AG08396 (cell line): Measurements from ENCODE around the gene COLEC12.
A peak's percentile ranks its signal among the peaks of the same experiment; 100 is the strongest.
"Not testable (repeated sequence)": the region's sequence is repeated elsewhere in the genome, so short reads cannot be mapped to it uniquely, and the experiment has no call there.

Source experiments
- DNase-seq: peaks from one replicate; pipeline ENCODE4 v3.0.0; 2012; ENCODE audit warnings: low spot score, mixed read lengths

Gene COLEC12

DNA sequence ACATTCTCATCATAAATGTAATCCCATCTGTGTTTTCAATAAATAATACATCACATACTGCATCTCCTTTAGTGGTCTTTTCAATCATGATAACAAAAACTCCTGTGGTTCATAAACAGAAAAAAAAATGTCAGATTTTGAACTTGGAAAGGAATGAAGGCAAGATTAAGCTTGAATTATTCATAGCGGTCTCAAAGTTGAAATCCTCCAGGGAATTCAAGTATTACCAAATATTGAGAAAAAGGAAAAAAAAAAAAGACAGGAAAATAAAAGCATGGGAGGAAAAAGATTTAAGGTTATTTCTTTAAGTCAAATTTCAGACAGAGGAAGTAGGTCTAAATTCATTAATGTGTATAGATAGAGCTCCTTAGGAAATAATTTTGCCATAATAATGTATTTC, 92.1 kb downstream of the COLEC12 start:
- DNase-seq, result no peak

DNA sequence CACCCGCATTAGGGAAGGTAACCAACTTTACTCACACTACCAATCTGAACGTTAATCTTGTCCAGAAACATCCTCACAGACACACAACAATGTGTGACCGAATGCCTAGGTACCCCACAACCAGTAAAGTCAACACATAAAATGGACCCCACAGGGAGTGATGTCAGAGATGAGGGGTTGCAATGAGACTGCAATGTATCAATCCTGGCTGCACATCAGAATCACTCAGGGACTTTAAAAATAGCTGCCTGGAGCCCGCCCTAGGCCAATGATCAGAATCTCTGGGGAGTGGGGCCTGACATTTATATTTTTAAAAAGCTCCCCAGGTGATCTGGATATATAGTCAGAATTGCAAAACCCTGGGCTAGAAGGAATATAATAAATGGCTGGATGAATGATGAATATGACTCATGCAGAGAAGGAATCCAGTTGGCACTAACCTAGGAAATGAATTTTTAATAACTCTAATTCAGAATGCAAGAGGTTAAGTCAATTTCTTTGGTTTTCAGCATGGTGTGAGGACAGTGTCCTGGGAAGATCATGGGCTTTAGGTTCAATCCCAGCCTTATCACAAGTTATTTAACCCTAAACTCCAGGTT, 92.8 kb downstream of the COLEC12 start:
- DNase-seq, result no peak

DNA sequence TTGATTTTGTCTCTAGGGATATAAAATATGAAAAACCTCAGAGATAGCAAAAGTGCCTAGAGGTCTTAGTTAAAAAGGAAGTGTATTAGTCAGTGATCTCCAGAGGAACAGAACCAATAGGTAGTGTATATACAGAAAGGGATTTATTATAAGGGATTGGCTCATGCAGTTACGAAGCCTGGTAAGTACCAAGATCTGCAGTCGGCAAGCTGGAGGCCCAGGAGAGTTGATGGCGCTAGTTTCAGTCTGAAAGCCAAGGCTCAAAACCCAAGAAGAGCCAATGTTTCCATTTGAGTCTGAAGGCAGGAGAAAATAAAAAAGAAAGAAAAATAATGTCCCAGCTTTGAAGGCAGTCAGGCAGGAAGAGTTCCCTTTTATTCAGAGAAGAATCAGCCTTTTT, 93.3 kb downstream of the COLEC12 start:
- no peak for DNase-seq

DNA sequence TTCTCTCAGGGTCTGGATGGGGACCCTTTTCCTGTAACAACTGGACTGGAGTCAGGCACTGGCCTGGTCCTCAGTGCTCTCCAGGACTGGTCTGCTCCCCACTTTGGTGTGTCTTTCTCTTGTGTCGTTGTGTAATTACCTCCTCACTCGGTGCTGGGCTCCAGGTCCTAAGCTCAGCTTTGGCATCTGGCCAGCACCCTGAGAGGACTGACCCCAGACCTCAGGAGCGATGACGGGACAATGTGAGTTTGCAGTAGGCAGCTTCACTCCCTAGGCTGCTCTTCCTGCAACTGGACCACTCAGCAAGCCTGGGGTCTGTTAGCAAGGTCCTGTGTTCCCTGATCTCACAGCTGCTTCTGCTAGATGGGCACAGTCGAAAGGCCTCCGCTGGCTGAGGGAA, 93.8 kb downstream of the COLEC12 start:
- DNase-seq, result no peak

DNA sequence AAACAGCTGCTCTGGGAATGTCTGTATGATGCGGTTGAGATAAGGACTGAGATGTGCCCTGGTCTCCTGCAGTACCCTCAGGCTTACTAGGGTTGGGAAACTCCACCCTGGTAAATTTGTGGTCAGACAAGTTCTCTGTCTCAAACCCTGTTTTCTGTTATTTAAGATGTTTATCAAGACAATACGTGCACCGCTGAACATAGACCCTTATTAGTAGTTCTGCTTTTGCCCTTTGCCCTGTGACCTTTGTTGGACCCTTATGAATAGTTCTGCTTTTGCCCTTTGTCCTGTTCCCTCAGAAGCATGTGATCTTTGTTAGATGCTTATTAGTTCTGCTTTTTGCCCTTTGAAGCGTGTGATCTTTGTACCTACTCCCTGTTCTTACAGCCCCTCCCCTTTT, 95.5 kb downstream of the COLEC12 start:
- DNase-seq, result not testable (repeated sequence)

DNA sequence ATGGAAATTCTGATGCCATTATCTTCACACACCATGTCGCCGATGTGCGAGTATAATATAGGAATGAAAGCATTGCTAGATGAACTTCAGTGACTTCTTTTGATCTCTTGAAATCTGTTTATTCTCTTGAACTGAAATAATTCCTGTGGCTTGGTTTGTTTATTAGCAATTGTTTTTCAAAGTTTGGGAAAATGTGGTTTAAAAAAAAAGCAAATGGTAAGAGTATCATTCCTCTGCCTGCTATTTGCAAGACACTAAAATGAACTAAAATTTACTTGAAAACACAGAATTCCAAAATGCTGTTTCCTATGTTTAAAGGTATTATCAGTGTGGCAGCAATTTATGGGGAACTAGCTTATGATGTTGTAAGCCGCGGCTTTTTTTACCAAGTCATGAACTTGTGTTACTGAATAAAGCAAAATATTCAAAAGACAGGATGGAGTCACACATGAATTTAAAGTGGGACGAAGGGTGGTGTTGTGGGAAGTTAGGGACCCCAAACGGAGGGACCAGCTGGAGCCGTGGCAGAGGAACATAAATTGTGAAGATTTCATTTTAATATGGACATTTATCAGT, 96.4 kb downstream of the COLEC12 start:
- DNase-seq, result no peak

DNA sequence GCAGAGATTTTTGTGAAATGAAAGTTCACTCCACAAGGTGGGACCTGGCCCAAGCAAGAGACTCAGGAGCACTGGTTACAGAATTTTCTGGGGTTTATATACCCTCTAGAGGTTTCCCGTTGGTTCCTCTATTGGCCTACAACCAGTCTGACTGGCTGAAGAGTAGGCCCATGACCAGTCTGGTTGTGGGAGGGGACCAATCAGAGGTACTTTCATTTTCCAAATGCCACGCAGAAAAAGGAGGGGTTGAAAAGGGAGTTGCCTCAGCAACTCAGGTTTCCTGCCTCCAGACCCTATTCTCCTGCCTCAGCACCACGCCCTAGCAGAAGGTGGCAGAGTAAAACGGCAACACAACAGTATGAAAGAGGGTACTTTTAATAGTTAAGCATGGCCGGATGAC, 98.4 kb downstream of the COLEC12 start:
- no peak for DNase-seq

DNA sequence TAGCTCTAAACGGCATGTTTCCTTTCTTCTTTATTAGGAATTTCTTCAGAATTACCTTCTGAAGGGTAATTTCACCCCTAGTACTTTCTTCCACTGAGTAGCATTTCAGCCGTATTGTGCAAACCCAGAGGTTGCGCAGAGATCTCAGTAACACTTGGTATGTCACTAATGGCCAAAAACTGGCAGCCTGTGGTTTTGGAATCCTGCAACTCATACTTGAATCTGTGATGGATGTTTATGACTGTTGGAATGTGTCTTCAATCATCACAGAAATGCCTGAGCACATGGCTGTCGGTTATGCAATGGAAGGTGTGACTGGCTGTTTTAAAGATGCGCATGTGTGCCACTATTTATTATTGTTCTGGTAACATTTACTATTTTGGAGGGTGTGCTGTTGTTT, 100.0 kb downstream of the COLEC12 start:
- peak; percentile 29 for DNase-seq

DNA sequence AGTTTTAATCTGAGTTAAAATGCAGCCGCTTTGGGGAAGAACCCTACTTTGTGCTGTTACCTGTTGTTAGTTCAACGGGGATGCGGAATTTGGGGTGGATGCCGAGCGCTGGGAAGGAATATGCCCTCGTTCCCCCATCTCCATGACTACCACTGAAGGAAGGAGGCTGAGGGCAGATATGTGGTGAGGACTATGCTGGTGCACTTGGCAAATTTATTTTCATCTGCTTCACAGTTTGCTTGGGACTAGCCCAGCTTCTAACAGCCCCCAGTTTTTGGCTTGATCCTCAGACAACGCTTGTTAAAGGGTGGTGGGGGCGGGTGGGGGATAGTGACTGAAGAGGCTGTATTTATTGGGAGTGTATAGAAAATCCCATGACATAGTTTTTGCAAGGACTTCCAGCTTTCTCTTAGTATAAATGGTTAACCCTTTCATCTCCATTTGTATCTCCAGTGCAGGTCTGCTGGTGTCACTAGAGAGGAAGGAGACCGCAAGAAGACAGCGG, 100.8 kb downstream of the COLEC12 start:
- no peak for DNase-seq

DNA sequence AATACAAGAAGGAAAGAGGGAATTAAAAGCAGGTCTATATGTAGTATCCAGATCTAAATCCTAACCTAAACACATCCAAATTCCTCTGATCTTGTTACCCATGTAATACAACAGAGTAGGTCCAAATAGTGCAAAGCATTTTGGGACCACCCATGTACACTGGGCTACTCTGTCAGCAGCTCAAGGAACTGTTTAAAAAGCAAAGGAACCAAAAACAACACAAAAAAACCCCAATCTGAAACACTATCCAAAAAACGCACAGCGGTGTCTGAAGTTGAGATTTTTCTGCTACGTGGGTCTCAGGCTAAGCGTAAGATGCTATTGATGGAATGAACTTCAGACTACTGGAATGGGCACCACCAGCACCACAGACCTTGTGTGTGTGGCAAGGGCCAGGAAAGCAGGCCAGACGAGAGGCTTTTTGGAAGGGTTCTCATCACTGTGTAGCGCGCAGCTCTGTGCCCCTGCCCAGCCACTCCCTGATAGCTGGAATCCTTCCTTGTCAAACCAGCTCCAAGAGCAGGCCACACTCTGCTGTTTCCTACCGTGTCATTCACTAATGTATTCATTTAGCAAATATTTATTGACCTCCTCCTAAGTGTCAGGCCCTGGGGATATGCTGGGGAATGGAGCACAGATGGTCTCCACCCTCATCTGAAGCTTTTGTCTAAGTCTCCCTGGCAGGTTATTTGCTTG, 101.4 kb downstream of the COLEC12 start:
- no peak for DNase-seq

DNA sequence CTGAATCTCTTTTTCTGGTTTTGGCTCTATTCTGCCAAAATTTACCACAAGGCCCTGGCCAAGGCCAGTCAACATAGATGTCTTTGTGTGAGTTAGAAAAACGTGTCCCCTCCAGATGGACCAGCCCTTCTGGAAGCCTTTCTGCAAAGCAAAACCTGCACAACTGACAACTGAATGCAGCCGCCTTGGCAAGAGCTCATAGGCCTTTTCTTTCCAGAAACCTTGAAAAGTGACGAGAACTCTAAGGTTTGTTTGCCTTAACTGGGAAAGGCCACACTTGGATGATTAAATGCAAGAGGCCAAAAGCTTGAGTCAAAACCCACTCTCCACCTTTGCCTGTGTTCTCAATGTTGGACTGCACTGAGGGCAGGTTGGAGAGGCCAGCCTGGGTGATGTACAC, 103.9 kb downstream of the COLEC12 start:
- DNase-seq, result no peak

DNA sequence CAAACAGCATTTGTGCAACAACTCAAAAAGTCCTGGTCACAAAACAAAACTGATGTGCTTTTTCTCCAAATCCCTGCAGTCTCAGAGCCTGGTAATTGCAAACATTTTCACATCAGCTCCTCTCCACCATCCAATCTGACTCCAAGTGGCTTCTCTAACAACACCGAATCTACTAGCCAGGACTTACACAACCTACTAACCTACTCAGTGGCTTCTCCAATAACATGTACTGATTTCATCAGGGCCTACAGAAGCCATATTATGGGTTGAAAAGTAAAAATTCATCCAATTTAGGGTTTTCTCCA, 104.3 kb downstream of the COLEC12 start:
- no peak for DNase-seq

DNA sequence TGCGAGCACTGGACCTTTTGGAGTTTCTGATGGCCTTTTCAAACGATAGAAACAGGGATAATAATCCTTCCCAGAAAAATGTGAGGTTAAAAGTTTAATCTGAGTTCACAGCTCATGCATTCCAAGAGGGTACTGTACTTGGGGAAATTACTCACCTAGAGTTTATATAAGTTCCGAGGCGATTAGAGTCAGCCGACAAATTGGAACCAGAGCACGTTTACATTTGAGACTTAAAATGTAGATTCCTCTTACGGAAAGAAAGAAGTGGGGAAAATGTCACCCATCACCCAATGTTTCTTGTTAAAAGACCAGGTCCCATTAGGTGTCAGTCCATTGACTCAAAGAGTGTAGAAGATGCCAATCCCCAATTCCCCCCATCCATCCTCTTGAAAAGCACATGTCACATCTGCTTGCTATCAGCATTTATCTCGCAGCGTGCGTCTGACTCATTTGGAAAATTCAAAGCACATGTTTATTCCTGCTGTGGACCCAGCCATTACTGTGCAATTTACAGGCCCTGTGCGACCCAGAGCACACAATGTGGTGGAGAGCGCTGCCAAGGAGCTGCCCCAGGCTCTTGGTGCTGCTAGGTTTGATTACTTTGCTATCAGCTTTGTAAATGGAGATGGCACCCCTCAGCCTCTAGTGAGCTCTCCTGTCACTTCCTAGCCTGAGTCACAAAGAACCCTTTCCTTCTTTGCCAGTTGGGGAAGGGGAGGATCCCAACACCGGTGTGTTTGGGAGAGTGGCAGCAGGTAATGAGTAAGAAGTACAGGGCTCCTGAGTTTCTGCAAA, 104.8 kb downstream of the COLEC12 start:
- peak; percentile 52 for DNase-seq

DNA sequence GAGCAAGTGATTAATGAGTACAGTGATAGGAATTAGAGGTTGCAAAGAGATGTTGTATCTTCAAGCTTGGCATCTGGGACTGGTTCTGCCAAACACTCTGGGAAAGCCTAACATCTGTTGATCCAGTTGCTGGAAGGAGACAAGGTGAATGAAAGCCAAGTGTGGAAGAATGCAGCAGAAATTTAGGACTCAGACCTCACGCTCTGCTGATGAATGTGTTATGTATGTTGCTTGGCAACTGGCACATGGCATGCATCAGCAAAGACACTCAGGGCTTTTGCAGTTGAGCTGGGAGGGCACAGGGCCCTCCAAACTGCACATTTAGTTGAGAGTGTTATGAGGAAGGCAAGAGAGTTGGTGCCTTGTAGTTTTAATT, 105.5 kb downstream of the COLEC12 start:
- DNase-seq, result peak; percentile 74

DNA sequence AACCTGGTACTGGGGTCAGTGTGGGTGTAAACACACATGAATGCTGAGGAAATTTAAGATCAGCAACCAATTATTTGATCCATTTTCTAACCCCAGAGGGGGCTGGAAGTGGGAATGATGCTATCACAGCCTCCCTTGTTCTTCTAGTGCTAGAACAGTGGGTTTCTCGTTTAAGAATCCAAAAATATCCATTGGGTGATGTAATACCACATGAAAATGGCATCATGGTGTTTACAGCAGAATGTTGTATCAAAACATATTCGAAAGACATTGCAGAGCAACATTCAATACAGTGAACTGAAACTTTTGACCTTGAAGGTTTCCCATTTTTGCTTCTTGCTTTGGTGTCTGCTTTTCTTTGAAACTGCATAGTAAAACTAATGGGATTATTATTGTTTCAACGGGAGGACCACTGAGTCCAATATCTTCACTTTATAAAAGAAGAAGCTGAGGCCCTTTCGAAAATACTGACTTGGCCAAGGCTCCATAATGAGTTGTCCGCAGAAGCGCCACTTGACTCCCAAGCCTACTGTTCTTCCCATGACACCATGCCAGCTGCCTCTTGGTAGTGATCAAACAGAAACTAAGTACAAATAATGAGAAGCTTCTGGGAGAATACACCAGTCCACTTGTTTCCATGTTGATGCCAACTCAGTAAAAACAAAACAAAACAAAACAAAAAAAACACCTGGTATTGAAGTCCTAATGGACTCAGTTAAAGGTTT, 106.1 kb downstream of the COLEC12 start:
- DNase-seq, result no peak

DNA sequence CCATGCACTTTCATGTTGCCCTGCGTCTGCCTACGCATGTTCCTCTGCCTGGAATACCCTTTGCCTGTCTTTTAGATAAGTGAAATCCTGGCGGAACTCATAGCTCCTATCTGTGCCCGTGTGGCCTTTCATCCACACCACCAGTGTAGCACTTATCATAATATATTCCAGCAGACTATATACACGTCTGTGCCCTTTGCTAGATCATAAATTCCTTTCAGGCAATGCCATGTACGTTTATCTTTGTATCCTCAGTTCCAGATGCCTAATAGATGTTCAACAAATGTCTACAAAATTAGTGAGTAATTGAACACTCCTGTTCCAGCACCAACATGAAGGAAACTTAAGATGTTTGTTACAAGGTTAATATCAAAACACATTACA, 106.9 kb downstream of the COLEC12 start:
- DNase-seq, result no peak

DNA sequence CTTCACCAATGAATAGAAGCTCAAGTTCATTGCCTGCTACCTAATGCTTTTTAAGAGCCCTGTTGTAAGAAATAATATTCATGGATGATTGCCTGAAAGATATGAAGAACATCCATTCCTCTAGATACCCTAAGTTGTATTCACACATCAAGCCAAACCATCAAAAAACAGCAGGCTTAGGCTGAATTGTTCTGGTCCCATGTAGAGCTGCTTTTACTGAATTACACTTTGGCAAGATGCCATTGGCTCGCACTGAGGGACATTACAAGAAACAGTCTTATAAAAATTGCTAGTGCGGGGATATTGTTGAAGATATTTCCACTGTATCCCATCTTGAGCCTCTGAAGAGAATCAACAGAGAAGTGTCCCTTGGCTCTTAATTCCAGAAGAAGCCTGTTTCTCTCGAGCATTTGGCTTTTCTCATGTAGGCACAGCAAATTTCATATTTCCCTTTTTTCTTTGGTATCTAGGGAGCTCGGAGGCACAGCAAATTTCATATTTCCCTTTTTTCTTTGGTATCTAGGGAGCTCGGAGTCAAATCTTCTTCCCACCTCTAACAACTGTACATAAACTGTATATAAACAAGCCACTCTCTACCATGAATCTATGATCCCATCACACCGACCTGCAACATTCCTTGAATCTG, 107.5 kb downstream of the COLEC12 start:
- no peak for DNase-seq

DNA sequence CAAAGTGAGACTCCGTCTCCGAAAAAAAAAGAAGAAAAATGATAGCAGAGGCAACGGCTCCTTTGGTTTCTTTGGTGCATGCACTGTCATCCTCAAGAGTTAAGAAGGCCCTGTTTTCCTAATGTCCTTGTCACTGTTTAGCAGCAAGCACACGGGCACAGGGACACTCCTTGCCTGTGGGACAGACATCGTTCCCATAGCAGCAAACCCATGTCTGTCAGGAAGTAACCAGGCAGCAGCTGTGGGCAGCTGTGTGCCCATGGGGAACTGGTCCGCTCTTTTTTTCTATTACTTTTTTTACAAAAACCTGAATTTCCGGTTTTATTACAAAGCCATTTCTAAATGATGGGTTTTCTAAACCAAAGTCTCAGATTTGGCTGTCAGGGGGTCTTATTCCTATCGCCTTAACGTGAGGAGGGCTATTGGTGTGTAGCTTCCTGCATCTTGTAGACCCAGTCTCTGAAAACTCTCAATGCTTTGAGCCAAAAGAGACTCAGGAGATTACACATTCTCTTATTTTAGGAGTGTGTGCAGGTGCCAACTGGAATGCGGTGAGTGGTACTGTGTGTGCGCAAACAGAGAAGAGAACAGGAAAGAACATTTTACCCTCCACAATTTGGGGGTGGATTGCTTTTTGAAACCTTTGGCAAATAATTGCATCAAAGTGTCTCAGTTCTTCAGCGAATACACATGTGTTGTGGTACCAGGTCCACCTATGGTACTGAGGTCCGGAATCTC, 109.6 kb downstream of the COLEC12 start:
- DNase-seq, result no peak

DNA sequence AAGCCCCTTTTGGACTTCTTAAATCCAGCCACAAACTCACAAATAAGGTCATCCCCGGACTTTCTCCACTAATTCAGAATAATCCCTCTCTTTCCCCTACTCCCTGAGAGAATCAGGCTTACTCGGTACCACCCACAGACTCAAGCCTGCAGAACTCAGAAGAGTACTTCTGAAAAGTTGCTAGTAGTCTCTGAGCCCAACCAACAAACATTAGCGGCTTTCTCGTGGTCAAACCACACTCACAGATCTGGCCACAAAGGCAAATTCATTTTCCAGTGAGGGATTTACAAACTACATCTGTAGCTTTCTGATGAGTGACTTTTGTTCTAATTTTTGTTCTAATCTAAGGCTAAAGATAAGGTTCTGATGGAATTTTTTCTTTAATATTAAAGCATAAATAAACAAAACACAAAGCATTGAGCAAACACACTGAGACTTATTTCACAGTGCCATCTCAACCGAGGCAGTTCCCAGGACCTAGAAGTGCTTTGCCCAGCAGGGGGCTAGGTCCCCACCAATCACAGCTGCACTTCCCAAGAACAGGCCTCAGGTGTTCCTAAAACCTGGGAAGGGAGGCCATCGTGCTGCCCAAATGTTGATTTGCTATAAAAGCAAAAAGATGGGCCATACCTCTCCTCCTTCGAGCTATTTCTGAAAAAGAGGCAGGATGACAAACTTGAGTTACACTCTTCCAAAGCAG, 110.7 kb downstream of the COLEC12 start:
- DNase-seq, result no peak

DNA sequence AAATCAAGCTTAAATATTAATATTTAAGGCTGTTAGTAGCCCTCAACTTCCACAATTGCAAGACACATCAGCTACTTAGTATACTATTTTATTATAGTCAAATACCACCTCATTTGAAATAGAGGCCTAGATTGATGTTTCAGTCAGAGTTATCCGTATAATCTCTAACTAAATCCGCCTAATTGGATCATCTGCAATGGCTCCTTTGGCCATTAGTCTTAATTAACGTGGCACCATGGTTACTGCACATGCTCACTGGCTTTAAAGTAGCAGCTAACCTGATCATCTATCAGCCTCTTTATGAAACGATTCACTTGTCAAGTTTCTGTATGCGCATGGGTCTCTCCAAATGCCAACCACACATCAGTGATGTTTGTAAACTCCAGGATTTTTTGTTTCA, 112.3 kb downstream of the COLEC12 start:
- no peak for DNase-seq

DNA sequence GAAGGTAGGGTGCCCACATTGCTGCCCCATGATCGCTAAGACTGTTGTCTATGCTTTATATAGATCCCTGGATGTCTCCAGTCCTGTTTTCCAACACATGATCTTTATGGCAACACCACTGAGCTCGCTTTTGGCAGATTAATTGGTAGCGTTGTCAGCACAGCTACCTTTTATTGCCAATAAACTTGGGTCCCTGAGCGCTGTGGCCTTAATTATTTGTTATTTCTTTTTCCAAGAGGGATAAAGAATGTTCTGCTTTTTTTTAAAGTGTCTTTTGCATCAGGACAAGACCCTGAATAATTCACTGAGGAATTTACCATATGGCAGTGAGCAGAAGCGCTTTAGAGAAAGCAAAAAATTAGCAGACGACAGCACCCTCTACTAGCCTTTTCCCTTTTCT, 113.5 kb downstream of the COLEC12 start:
- no peak for DNase-seq
